WTC11 (cell line): ENCODE data around the gene PLA1A. TPM values are rescaled to one million over a fixed set of nuclear protein-coding genes. Genes with fewer than 3 reads are reported as not detected.

Experiments used
- ATAC-seq: fragments of 200-7000 bp; cut with Tn5 transposase; 2 replicates; pipeline ENCODE4 v1.10.0; 2021; ENCODE audit warnings: mild to moderate bottlenecking, moderate library complexity
- CTCF ChIA-PET: fragments of 300-600 bp; sonication (Branson Sonifier 250); formaldehyde crosslinking; loops from one replicate; lab custom pipeline; 2021; ENCODE audit warnings: antibody characterized with exemption; lab: Charles Lee
- POLR2A ChIA-PET: fragments of 350-600 bp; sonication (Branson Sonifier 250); formaldehyde crosslinking; loops from one replicate; lab custom pipeline; 2021; ENCODE audit warnings: antibody characterized with exemption; lab: Charles Lee
- DNase-seq: peaks from one replicate; pipeline ENCODE4 v3.0.0; 2021; ENCODE audit warnings: low spot score
- H3K27ac Mint-ChIP-seq: 2 replicates; pipeline ENCODE4 v1.8.0; 2021; ENCODE audit warnings: mixed read lengths
- H3K27me3 Mint-ChIP-seq: 2 replicates; pipeline ENCODE4 v1.8.0; 2021; ENCODE audit warnings: low read depth, mild to moderate bottlenecking, moderate library complexity, mixed read lengths
- H3K36me3 Mint-ChIP-seq: 2 replicates; pipeline ENCODE4 v1.8.0; 2021; ENCODE audit warnings: mixed read lengths
- H3K4me1 Mint-ChIP-seq: 2 replicates; pipeline ENCODE4 v1.8.0; 2022; ENCODE audit warnings: mixed read lengths
- H3K4me3 Mint-ChIP-seq: 2 replicates; pipeline ENCODE4 v1.8.0; 2021; ENCODE audit warnings: mild to moderate bottlenecking, moderate library complexity, mixed read lengths
- H3K9me3 Mint-ChIP-seq: 2 replicates; pipeline ENCODE4 v1.8.0; 2021; ENCODE audit warnings: mixed read lengths
- AFF4 ChIP-seq: sonication (generic); formaldehyde crosslinking; IDR thresholded peaks from 2 replicates; pipeline ENCODE4 v1.8.1; 2023; ENCODE audit warnings: mild to moderate bottlenecking, missing genetic modification reagents, borderline replicate concordance
- ETV6 ChIP-seq: sonication (generic); formaldehyde crosslinking; IDR thresholded peaks from 2 replicates; pipeline ENCODE4 v1.8.1; 2022; ENCODE audit warnings: mild to moderate bottlenecking, missing genetic modification reagents
- FOXK1 ChIP-seq: sonication (generic); formaldehyde crosslinking; IDR thresholded peaks from 2 replicates; pipeline ENCODE4 v1.8.0; 2022; ENCODE audit warnings: mild to moderate bottlenecking, moderate library complexity, missing genetic modification reagents
- FOXP1 ChIP-seq: sonication (generic); formaldehyde crosslinking; IDR thresholded peaks from 2 replicates; pipeline ENCODE4 v1.8.0; 2022; ENCODE audit warnings: missing genetic modification reagents, mild to moderate bottlenecking, moderate library complexity, borderline replicate concordance
- RELA ChIP-seq: sonication (generic); formaldehyde crosslinking; IDR thresholded peaks from 2 replicates; pipeline ENCODE4 v1.8.1; 2022; ENCODE audit warnings: missing genetic modification reagents, mild to moderate bottlenecking, borderline replicate concordance
- TCF7 ChIP-seq: sonication (generic); formaldehyde crosslinking; IDR thresholded peaks from 2 replicates; pipeline ENCODE4 v1.8.0; 2022; ENCODE audit warnings: mild to moderate bottlenecking, low read depth, missing genetic modification reagents, moderate library complexity
- USF1 ChIP-seq: sonication (generic); formaldehyde crosslinking; IDR thresholded peaks from 2 replicates; pipeline ENCODE4 v1.8.0; 2022; ENCODE audit warnings: mild to moderate bottlenecking, missing genetic modification reagents
- ZNF317 ChIP-seq: sonication (generic); formaldehyde crosslinking; IDR thresholded peaks from 2 replicates; pipeline ENCODE4 v1.8.1; 2023; ENCODE audit warnings: low read depth, mild to moderate bottlenecking, moderate library complexity, missing genetic modification reagents, borderline replicate concordance
- ZNF425 ChIP-seq: fragments of 250-450 bp; sonication (Bioruptor Pico); conservative IDR thresholded peaks from 2 replicates; pipeline ENCODE4 v1.9.0; 2021; ENCODE audit warnings: mild to moderate bottlenecking
- ZNF671 ChIP-seq: fragments of 250-450 bp; sonication (Bioruptor Pico); IDR thresholded peaks from 2 replicates; pipeline ENCODE4 v1.8.0; 2021; ENCODE audit warnings: mild to moderate bottlenecking
- total RNA-seq: library from RNA; stranded (reverse); gene quantifications from 3 replicates; pipeline ENCODE4 v1.2.3, GENCODE V29; 2021
- TF ChIP-seq, protein P1 (sequence below): fragments of 250-450 bp; sonication (Bioruptor Pico); IDR thresholded peaks from 2 replicates; pipeline ENCODE4 v1.9.0; 2021; ENCODE audit warnings: moderate library complexity, mild to moderate bottlenecking, inconsistent platforms, borderline replicate concordance
- TF ChIP-seq, protein P2 (sequence below): sonication (generic); formaldehyde crosslinking; IDR thresholded peaks from 2 replicates; pipeline ENCODE4 v1.8.1; 2023; ENCODE audit warnings: mild to moderate bottlenecking, missing genetic modification reagents

PLA1A gene
- total RNA-seq, 1 experiment from 2014 or later, result not detected

- no peak for DNase-seq
- CTCF ChIA-PET, result interaction anchor here (0.6 to 1.5 kb wide), 2 partner anchors 118 to 1911 kb away, joined by 3 to 5 read pairs; no protein-coding TSS in a partner anchor
- TF ChIP-seq, protein P1, sequence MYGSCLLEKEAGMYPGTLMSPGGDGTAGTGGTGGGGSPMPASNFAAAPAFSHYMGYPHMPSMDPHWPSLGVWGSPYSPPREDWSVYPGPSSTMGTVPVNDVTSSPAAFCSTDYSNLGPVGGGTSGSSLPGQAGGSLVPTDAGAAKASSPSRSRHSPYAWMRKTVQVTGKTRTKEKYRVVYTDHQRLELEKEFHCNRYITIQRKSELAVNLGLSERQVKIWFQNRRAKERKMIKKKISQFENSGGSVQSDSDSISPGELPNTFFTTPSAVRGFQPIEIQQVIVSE (CRISPR knock-in tag), result no peak
- TF ChIP-seq ZNF425 (CRISPR knock-in tag), result no peak
- TF ChIP-seq, all 79 proteins: peak for 0
- ATAC-seq, result no peak
- Mint-ChIP-seq H3K36me3 (no peaks in the 10 kb centered on the region), H3K27ac (no peak overlapping the region), H3K4me3 (no peak overlapping the region), H3K4me1 (no peaks in the 10 kb centered on the region), H3K27me3 (peaks cover 3% of the 10 kb centered on the region), H3K9me3 (peaks cover 5% of the 10 kb centered on the region; the same call in 1 of the 2 replicates)
- POLR2A ChIA-PET, result no interaction called here
Measured at GRCh38 chr3:119571688-119572087, 26.0 kb upstream of the PLA1A start.

- TF ChIP-seq, protein P2, sequence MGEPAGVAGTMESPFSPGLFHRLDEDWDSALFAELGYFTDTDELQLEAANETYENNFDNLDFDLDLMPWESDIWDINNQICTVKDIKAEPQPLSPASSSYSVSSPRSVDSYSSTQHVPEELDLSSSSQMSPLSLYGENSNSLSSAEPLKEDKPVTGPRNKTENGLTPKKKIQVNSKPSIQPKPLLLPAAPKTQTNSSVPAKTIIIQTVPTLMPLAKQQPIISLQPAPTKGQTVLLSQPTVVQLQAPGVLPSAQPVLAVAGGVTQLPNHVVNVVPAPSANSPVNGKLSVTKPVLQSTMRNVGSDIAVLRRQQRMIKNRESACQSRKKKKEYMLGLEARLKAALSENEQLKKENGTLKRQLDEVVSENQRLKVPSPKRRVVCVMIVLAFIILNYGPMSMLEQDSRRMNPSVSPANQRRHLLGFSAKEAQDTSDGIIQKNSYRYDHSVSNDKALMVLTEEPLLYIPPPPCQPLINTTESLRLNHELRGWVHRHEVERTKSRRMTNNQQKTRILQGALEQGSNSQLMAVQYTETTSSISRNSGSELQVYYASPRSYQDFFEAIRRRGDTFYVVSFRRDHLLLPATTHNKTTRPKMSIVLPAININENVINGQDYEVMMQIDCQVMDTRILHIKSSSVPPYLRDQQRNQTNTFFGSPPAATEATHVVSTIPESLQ (CRISPR knock-in tag), result no peak
- TF ChIP-seq ZNF425 (CRISPR knock-in tag), result no peak
- TF ChIP-seq TCF7 (CRISPR knock-in tag), result no peak
- TF ChIP-seq ZNF317 (CRISPR knock-in tag), result no peak
- no peak for TF ChIP-seq FOXP1 (CRISPR knock-in tag)
- TF ChIP-seq FOXK1, result no peak
- no peak for TF ChIP-seq USF1 (CRISPR knock-in tag)
- no peak for TF ChIP-seq RELA (CRISPR knock-in tag)
- TF ChIP-seq ETV6 (CRISPR knock-in tag), result no peak
- TF ChIP-seq AFF4, result no peak
- no peak for TF ChIP-seq ZNF671 (CRISPR knock-in tag)
- TF ChIP-seq, all 79 proteins: peak for 0
- Mint-ChIP-seq H3K9me3 (no peaks in the 10 kb centered on the region), H3K36me3 (no peaks in the 10 kb centered on the region), H3K27ac (no peak overlapping the region), H3K4me1 (peaks cover 11% of the 10 kb centered on the region), H3K4me3 (no peak overlapping the region), H3K27me3 (peaks cover 30% of the 10 kb centered on the region)
- no peak for DNase-seq
- POLR2A ChIA-PET, result no interaction called here
- CTCF ChIA-PET, result no interaction called here
- ATAC-seq, result no peak
Measured at GRCh38 chr3:119575507-119575906, 22.2 kb upstream of the PLA1A start.
